GM21515 (cell line): ENCODE data around the gene SCUBE1.

ENCODE experiments used
- ATAC-seq: cut with Tn5 transposase; IDR thresholded peaks from one replicate; pipeline ENCODE4 v1.9.1; 2021; ENCODE audit not compliant: unreplicated experiment

SCUBE1 gene

DNA sequence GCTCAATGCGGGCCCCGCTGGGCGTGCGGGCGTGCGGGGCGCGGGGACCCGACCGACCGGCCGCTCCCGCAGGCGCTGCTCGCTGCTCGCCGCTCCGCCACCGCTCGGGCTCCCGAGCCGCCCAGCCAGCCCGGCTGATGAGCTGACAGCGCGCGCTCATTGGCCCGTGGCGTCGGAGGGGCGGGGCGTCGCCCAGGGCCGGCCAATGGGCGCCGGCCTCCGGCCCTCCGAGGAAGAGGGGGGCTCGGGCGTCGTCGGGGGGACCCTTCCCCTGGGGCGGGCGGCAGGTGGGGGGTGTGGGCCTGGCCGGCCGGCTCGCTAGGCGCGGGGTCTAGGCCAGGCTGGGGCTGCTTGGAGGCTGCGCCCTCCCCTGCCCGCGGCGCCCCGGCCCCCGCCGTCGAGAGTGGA is at the start of gene SCUBE1:
Gene SCUBE1 (minus strand): TSS at position 111 of the 408 bp plus-strand sequence. CDS start 111 bp downstream, outside the sequence.
- no peak for ATAC-seq

GRCh38 chr22:43392385-43392989 is 49.3 kb upstream of the SCUBE1 start:
- no peak for ATAC-seq

- no peak for ATAC-seq
These were observed 48.1 kb upstream of the SCUBE1 start for GRCh38 chr22:43391306-43391705.

GRCh38 chr22:43390872-43391271 is 47.7 kb upstream of the SCUBE1 start:
- no peak for ATAC-seq

- no peak for ATAC-seq
These were observed 47.0 kb upstream of the SCUBE1 start for GRCh38 chr22:43390166-43390565.

- ATAC-seq, result no peak
These were observed 46.2 kb upstream of the SCUBE1 start for GRCh38 chr22:43389227-43389836.

DNA sequence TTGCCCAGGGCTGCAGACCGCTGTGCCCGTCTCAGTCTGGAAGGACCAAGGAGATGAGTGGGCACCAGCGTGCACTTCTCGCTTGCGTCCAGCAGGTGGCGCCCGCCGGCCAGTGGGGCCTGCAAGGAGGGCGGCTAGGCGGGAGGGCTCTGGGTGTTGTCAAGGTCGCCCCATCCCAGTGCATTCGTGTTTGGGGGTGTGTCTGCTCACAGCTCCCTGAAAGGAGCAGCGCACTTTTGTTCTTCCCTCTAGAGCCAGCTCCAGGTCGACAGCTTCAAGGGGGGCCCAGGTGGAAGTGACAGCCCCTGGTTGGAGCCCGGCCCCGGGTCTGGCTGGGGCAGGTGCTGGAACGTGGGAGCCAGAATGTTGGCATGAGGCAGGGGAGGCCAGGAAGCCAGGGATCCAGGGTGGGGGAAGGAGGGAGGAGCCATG is 45.3 kb upstream of the SCUBE1 start:
- no peak for ATAC-seq

GRCh38 chr22:43387815-43388214 is 44.6 kb upstream of the SCUBE1 start:
- no peak for ATAC-seq

DNA sequence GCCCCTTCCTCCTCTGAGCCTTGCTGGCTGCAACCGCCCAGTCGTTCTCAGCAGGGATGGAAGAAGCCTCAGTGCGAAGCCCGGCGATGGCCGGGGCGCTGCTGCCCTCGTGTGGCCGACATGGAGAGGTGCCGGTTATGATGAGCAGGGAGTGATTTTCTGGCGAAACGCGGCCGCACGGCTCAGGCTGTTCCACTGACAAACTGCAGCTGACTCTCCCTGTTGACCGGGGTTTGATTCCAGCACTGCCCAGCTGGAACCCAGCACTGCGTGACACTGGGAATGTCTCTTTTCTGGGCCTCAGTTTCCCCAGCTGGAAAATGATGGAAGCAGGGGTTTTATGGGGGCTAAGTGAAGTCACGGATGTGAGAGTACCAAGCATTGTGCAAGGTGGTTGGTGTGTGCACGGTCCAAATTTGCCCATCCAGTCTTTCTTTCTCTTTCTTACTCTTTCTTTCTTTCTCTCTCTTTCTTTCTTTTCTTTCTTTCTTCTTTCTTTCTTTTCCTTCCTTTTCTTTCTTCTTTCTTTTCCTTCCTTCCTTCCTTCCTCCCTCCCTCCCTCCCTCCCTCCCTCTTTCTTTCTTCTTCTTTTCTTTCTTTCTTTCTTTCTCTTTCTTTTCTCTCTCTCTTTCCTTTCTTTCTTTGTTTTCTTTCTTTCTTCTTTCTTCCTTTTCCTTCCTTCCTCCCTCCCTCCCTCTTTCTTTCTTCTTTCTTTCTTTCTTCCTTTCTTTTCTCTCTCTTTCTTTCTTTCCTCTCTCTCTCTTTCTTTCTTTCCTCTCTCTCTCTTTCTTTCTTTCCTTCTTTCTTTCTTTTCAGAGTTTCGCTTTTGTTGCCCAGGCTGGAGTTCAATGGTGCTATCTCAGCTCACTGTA is 42.8 kb upstream of the SCUBE1 start:
- no peak for ATAC-seq

DNA sequence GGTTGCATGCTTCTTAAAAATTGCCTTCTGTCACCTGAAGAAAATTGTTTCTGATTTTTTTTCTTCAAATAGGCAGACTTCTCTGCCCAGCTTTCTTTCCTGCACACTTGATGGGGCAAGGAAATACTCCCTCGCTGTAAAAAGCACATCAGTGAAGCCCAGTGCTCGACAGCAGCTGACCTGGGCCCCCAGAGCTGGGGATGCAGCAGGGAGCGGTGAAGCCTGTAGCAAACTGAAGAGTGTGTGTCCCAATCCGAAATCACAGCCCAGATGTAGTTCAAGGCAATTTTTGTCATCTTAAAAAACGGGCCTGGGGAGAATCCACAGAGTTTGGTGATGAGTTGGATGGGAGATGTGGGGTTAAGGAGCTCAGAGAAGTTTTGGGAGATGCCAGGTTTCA is 41.7 kb upstream of the SCUBE1 start:
- ATAC-seq, result no peak

DNA sequence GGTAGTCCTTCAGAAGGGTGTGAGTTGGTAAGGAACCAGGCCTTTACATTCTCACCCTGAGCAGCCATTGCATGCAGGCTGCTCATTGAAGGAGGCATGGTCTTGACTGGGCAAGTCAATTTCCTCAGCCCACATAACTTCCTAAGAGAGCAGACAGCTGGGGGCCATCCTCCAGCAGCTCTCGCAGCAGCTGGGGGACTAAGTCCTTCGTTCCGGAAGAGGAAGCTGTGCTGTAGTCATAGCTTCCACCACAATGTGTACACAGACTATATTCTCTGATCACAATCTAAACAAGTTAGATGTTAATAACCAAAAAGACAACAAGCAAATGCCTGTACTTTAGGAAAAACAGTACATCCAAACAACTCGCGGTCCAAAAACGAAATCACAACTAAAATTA is 38.5 kb upstream of the SCUBE1 start:
- ATAC-seq, result no peak

GRCh38 chr22:43377896-43378704 is 34.9 kb upstream of the SCUBE1 start:
- ATAC-seq, result peak; percentile 45

DNA sequence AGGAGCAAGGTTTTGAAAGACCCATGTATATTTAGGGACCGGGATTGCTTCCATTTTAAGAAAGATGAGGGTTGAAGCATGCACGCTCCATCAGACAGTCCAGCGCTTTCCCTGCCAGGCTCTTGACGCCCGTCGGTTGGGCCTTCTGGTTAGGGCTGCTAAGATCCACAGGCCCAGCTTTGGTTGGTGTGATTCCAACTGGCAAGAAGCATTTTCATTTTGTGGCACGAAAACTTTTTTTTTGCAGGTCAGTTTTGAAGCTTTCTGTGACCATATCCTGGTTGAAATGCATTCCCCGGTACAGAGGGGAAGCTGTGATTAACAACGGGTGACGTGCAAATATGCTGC is 34.4 kb upstream of the SCUBE1 start:
- ATAC-seq, result no peak

DNA sequence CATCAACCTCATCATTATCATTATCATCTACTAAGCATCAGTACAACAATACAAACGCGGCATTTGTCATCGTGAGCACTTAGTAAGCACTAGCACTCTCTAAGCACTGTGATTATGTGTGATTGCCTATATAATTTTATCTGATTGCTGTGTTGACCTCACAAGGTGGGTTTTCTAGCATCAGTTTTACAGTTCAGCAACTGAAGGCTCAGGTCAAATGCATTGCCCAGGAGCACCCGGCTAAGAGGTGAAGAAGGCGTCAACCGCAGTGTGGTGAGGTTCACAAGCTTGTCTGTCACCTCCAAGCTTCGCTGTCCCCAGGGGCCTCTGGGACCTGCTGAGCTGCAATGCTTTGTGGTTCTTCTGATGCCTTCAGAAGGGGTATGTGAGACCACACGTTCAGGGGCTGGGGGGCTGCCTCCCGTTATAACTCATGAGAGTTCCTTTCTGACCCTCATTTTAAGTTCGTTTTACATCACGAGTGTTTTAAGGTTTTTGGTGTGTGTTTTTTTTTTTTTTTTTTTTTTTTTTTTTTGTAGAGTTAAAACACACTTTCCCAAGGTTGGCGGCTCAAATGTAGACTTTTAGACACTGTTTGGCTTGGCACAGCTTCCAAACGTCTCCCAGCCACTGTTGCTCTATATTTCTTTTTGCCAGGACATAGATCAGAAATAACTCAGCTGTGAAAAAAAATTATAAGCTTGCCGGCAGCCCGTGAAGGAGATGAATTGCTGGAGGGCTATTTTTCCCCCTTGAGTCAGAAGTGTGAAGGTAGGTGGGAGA is 33.8 kb upstream of the SCUBE1 start:
- ATAC-seq, result peak; percentile 63

GRCh38 chr22:43375951-43376455 is 32.8 kb upstream of the SCUBE1 start:
- ATAC-seq, result no peak

- no peak for ATAC-seq
These were observed 26.9 kb upstream of the SCUBE1 start for GRCh38 chr22:43370036-43370435.

DNA sequence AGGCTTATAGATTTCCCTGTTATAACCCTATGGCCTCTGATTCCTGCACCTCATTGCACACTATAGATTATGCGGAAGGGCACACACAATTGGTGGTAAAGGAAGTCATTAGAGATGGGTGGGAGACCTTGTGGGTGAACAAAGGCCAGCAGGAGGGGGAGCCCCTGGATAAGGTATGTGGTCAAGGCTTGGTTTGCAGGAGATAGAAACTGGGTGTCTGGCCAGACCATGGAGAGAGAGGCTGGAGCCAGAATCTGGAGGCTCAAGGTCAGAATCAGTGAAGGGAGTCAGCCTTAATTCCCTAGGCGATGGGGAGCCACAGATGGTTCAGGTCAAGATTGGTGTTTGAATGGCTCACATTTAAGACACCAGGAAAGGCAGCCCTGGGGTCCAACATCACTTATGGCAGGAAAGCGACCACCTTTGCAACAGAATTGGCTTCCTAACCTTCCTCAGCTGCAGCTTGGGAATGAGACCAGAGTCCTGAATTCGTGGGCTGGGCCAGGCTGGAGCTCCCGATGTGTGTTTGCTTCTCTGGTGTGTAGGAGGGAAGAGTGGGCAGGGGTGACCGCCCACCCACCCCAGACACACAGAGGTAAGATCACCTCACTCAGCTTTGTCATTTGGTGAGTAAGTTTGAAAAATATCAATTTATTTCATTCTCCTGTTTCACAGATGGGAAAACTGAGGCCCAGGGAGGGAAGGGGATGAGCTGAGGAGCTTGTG is 22.7 kb upstream of the SCUBE1 start:
- ATAC-seq, result no peak

DNA sequence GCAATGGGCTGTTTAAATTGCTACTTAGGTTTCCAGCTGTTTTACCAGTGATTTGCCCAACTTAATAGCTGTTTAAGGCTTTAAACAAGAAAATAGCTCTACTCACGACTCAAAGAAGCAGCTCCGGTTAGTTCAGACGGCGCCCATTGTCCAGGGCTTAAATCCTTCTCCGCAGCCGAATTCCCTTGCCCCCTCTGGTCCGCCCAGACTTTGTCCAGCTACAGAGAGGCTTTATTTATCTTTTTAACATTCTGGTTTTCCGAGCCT is 20.9 kb upstream of the SCUBE1 start:
- ATAC-seq, result no peak

DNA sequence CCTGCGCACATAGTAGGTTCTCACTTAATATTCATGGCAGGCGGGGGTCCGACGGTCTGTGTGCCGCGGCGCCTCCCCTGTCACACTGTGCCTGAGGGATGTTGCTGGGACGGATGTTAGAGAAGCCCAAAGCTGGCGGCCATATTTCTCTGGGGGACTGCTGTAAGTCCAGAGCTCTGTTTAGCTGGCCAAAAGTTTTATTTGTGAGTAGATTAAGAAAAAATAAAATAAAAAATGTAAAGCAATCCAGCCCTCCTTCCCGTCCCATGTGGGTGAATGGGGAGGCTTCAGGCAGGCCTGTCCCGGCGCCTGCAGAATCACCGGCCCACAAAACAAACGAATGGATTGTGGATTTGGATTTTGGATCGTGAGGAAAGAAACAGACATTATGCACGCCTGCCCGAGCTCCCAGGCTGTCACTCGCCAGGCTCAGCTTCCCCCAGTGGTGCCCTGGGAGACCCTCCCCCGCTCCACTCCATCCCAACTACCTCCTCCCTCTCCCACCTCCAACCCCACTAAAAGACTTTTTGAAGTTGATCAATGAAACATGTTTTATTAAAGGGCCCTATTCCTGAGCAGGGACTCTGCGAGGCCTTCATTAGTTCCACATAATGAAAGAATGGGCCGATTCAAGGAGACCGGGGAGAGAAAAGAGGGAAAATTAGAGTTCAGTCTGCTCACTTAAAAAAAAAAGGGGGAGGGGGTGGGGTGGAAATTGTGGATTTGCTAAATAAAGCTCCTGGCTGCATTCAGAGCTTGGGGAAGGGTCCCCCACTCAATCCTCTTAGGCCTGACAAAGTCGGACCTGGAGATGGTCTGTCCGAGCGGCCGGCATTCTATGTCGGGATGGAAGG is 20.4 kb upstream of the SCUBE1 start:
- ATAC-seq, result no peak
